SU-DHL-6 (cell line): ENCODE data around the gene UXS1.

Experiments
- H2AFZ ChIP-seq: fragments of 200-600 bp; sonication (generic); 2 replicates; pipeline ENCODE4 v1.6.1; 2014; ENCODE audit warnings: low read depth, mild to moderate bottlenecking, moderate library complexity, mixed read lengths, antibody characterized with exemption, low read length; ENCODE audit not compliant: severe bottlenecking
- H3F3A ChIP-seq: fragments of 200-600 bp; shearing (Covaris generic); 2 replicates; pipeline ENCODE4 v1.6.0; 2016; ENCODE audit warnings: antibody characterized with exemption, mild to moderate bottlenecking; ENCODE audit not compliant: insufficient read depth
- H3K27ac ChIP-seq: fragments of 200-600 bp; sonication (generic); 2 replicates; pipeline ENCODE4 v1.5.1; 2016; ENCODE audit warnings: low read depth, mild to moderate bottlenecking, low read length, moderate library complexity, mixed read lengths
- H3K27me3 ChIP-seq: fragments of 200-600 bp; sonication (generic), shearing (Covaris generic); 2 replicates; pipeline ENCODE4 v1.6.0; 2014; ENCODE audit warnings: mild to moderate bottlenecking, low read length
- H3K36me3 ChIP-seq: fragments of 200-600 bp; sonication (generic); 2 replicates; pipeline ENCODE4 v1.6.1; 2014; ENCODE audit warnings: mild to moderate bottlenecking, low read length, mixed read lengths
- H3K4me2 ChIP-seq: fragments of 300-600, 200-600 bp; shearing (Covaris generic), sonication (generic); 2 replicates; pipeline ENCODE4 v1.6.0; 2014; ENCODE audit warnings: low read length, low read depth, mild to moderate bottlenecking; ENCODE audit not compliant: poor library complexity, severe bottlenecking
- H3K4me3 ChIP-seq: fragments of 200-600 bp; sonication (generic); 2 replicates; pipeline ENCODE4 v1.5.1; 2014; ENCODE audit warnings: antibody characterized with exemption, low read length, mild to moderate bottlenecking, mixed read lengths; ENCODE audit not compliant: insufficient read depth, poor library complexity, severe bottlenecking
- H3K79me2 ChIP-seq: fragments of 200-600 bp; sonication (generic); 2 replicates; pipeline ENCODE4 v1.6.1; 2014; ENCODE audit warnings: mild to moderate bottlenecking, low read length, moderate library complexity; ENCODE audit not compliant: insufficient read depth
- H3K9ac ChIP-seq: fragments of 200-600 bp; sonication (generic); 2 replicates; pipeline ENCODE4 v1.7.0; 2014; ENCODE audit warnings: mild to moderate bottlenecking, low read length
- H3K9me2 ChIP-seq: fragments of 200-600 bp; sonication (generic); replicated peaks from 2 replicates; pipeline ENCODE4 v1.6.1; 2014; ENCODE audit warnings: low read length; ENCODE audit not compliant: insufficient read depth
- H3K9me3 ChIP-seq: fragments of 200-600 bp; sonication (generic); 2 replicates; pipeline ENCODE4 v1.6.1; 2014; ENCODE audit warnings: low read length, mixed read lengths; ENCODE audit not compliant: insufficient read depth
- H4K20me1 ChIP-seq: fragments of 200-600 bp; sonication (generic); 2 replicates; pipeline ENCODE4 v1.6.1; 2014; ENCODE audit warnings: low read depth, mild to moderate bottlenecking, antibody characterized with exemption, low read length, moderate library complexity, mixed read lengths
- CTCF ChIP-seq: fragments of 200-600 bp; sonication (generic); IDR thresholded peaks from one replicate; pipeline ENCODE4 v1.5.1; 2017; ENCODE audit warnings: antibody characterized with exemption, mild to moderate bottlenecking, low read length, moderate library complexity; ENCODE audit not compliant: insufficient read depth, poor library complexity, severe bottlenecking
- EZH2phosphoT487 ChIP-seq: fragments of 200-600 bp; sonication (generic), shearing (Covaris generic); conservative IDR thresholded peaks from 2 replicates; pipeline ENCODE4 v1.6.1; 2018; ENCODE audit warnings: mild to moderate bottlenecking, antibody characterized with exemption, low read length, moderate library complexity, mixed read lengths

The UXS1 gene

GRCh38 chr2:106127776-106128268, 66.3 kb downstream of the UXS1 start:
- Histone ChIP-seq H3K27me3 (no peaks in the 10 kb centered on the region), H3K4me2 (no peak overlapping the region), H3F3A (no peaks in the 10 kb centered on the region), H3K9me2 (no peaks in the 10 kb centered on the region), H3K4me3 (no peak overlapping the region), H3K27ac (no peak overlapping the region), H3K9ac (no peak overlapping the region), H4K20me1 (no peaks in the 10 kb centered on the region), H2AFZ (no peak overlapping the region), H3K36me3 (no peaks in the 10 kb centered on the region), H3K79me2 (no peaks in the 10 kb centered on the region), H3K9me3 (no peaks in the 10 kb centered on the region)
- TF ChIP-seq EZH2phosphoT487 (no peak), CTCF (no peak)

- TF ChIP-seq EZH2phosphoT487 (no peak), CTCF (no peak)
- no peaks in the 10 kb centered on the region for H3K79me2 ChIP-seq
- H3K27ac ChIP-seq, result no peak overlapping the region
- H3K4me3 ChIP-seq, result no peak overlapping the region
- no peaks in the 10 kb centered on the region for H3K27me3 ChIP-seq
- H3F3A ChIP-seq, result no peaks in the 10 kb centered on the region
- H3K9me3 ChIP-seq, result no peaks in the 10 kb centered on the region
- H3K9me2 ChIP-seq, result no peaks in the 10 kb centered on the region
- H3K4me2 ChIP-seq, result no peak overlapping the region
- H2AFZ ChIP-seq, result no peak overlapping the region
- no peaks in the 10 kb centered on the region for H4K20me1 ChIP-seq
- H3K9ac ChIP-seq, result no peak overlapping the region
- H3K36me3 ChIP-seq, result no peaks in the 10 kb centered on the region
Measured at GRCh38 chr2:106127282-106127771, 66.8 kb downstream of the UXS1 start.

DNA sequence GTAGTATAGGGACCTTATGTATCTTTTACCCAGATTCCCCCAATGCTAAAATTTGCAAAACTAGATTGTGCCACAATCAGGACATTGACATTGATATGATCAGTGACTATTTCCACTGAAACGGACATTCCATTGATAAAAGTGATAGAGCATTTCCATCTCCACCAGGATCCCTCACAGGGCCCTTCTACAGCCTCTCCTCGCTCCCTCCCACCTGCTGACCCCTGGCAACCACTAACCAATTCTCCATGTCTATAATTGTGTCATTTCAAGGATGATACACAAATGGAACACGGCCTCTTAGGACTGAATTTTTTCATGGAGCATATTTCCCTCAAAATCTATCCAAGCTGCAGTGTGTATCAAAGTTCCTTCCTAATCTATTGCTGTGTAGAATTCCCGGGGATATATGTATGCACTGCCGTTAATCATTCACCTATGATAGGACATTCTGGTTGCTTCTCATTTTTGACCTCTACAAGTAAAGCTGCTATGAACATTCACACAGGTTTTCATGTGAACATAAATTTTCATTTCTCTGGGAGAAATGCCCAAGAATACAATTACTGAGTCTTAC, 67.3 kb downstream of the UXS1 start:
- Histone ChIP-seq H3K4me3 (no peak overlapping the region), H3F3A (no peaks in the 10 kb centered on the region), H3K4me2 (no peak overlapping the region), H3K27me3 (no peaks in the 10 kb centered on the region), H2AFZ (no peak overlapping the region), H3K9ac (no peak overlapping the region), H3K79me2 (no peaks in the 10 kb centered on the region), H3K27ac (no peak overlapping the region), H3K9me2 (no peaks in the 10 kb centered on the region), H3K36me3 (no peaks in the 10 kb centered on the region), H4K20me1 (no peaks in the 10 kb centered on the region), H3K9me3 (no peaks in the 10 kb centered on the region)
- no peak for TF ChIP-seq CTCF
